Measurements from ENCODE around the gene PNMT. TPM values are rescaled to one million over a fixed set of nuclear protein-coding genes. Genes with fewer than 3 reads are reported as not detected.
A peak's percentile ranks its signal among the peaks of the same experiment; 100 is the strongest.

Gene PNMT
- total RNA-seq, 1 donor from 2014 or later: 3.9 TPM

DNA sequence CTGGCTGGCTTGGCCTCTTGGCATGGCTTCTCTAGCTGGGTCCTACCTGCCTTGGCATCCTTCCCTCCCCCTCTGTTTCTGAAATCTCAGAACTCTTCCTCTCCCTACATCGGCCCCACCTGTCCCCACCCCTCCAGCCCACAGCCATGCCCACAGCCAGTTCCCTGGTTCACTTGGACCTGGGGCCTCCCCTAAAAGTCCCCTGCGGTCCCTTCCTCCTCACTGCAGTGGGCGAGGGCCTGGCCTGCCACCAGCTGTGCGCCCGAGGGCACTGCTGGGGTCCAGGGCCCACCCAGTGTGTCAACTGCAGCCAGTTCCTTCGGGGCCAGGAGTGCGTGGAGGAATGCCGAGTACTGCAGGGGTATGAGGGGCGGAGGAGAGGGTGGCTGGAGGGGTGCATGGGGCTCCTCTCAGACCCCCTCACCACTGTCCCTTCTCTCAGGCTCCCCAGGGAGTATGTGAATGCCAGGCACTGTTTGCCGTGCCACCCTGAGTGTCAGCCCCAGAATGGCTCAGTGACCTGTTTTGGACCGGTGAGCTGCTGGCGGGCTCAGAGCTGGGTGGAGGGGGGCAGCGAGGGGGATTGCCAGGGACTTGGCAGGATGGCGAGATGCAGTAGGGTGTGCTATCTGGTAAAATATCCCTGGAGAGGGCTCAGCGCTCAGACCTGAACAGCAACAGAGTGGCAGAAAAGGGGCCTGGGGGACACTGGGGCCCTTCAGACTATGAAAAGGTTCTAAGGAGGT lies 48.0 kb downstream of the PNMT start:
- peak overlapping the region; percentile 36 for H3K27ac ChIP-seq
- ATAC-seq: peak; percentile 18 to 31

DNA sequence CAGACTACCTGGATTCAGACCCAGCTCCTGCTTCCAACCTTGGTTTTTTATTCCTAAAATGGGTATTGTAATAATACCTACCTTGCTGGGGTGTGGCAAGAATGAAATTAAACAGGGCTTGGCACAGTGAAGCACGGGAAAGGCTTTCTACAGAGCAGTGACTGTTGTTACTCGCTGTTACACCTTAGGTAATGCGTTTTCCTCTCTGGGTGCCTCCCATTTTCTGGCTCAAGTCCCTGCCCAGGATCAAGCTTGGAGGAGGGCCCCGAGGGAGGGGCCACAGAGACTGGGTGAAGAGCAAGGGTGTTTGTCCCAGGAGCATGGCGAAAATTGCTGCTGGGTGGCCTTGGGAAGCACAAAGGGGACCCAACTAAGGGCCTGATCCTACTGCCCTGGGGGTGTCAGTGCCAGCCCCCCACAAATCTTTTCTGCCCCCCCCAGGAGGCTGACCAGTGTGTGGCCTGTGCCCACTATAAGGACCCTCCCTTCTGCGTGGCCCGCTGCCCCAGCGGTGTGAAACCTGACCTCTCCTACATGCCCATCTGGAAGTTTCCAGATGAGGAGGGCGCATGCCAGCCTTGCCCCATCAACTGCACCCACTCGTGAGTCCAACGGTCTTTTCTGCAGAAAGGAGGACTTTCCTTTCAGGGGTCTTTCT lies 48.8 kb downstream of the PNMT start:
- ATAC-seq (peak; percentile 66 to 91), DNase-seq (peak; percentile 54)
- intact Hi-C loops (cut with DNase I): no loop called here
- Histone ChIP-seq H3K36me3 (peaks cover 82% of the 10 kb centered on the region), H3K9me3 (no peaks in the 10 kb centered on the region), H3K27me3 (ENCODE audit: low read depth) (no peaks in the 10 kb centered on the region), H3K4me1 (no peaks in the 10 kb centered on the region), H3K27ac (peak overlapping the region; percentile 36), H3K4me3 (no peak overlapping the region)
- no peak for TF ChIP-seq CTCF (IDR thresholded peaks at IDR 0.05)

More for the DNA sequence above, 48.0 kb downstream of the PNMT start:
- DNase-seq: no peak
- Histone ChIP-seq H3K9me3 (no peaks in the 10 kb centered on the region), H3K4me3 (no peak overlapping the region), H3K4me1 (no peaks in the 10 kb centered on the region), H3K27me3 (ENCODE audit: low read depth) (no peaks in the 10 kb centered on the region), H3K36me3 (peaks cover 82% of the 10 kb centered on the region)
- TF ChIP-seq CTCF (IDR thresholded peaks at IDR 0.05): no peak
- intact Hi-C loops (cut with DNase I): no loop called here

GRCh38 chr17:39717660-39718059 lies 49.4 kb downstream of the PNMT start:
- intact Hi-C loops (cut with DNase I): no loop called here
- Histone ChIP-seq H3K36me3 (peaks cover 82% of the 10 kb centered on the region), H3K27ac (no peak overlapping the region), H3K9me3 (no peaks in the 10 kb centered on the region), H3K4me3 (no peak overlapping the region), H3K27me3 (ENCODE audit: low read depth) (no peaks in the 10 kb centered on the region), H3K4me1 (no peaks in the 10 kb centered on the region)
- no peak for ATAC-seq
- no peak for DNase-seq
- TF ChIP-seq CTCF (IDR thresholded peaks at IDR 0.05): no peak

DNA sequence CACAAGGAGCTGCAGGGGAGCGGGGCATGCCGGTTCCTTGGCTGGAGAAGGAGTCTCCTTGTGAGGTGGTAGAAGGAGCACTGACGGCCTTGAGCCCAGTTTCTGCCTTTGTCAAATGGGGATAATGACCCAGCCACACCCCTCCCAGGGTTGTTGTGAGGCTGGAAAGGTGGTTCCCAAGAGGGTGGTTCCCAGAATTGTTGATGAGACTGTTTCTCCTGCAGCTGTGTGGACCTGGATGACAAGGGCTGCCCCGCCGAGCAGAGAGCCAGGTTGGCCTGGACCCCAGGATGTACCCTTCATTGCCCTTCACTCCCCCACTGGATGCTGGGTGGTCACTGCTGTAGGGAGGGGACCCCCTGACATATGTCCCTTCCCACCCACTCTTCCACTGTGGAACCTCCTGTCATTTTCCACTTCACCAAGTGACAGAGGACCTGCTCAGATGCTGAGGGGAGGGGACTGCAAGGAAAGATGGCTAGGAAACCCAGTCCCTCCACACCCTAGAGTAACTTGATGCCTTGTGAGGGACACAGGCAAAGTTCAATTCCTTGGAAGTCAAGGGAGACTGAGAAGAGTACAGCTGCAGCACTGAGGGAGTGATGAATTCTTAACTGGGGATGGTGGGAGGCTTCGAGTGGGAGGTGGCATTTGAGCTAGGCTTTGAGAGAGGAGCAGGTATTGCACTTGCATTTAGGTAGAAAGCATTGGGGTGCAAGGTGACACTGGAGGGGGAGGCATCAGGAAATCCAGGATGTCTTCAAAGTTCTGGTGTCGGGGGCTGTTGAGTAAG lies 51.5 kb downstream of the PNMT start:
- intact Hi-C loops (cut with DNase I): no loop called here
- H3K36me3 ChIP-seq: peaks cover 77% of the 10 kb centered on the region

More for the DNA sequence above, 51.5 kb downstream of the PNMT start:
- no peak for TF ChIP-seq CTCF (IDR thresholded peaks at IDR 0.05)
- H3K27ac ChIP-seq: no peak overlapping the region
- no peaks in the 10 kb centered on the region for H3K9me3 ChIP-seq
- no peaks in the 10 kb centered on the region for H3K27me3 ChIP-seq (ENCODE audit: low read depth)
- ATAC-seq (no peak), DNase-seq (no peak)
- H3K4me3 ChIP-seq: no peak overlapping the region
- H3K4me1 ChIP-seq: no peaks in the 10 kb centered on the region

Other genes starting within 250 kb of the PNMT start
- gene MED1, start 217.2 kb upstream of the PNMT start, total RNA-seq: 33.6 TPM
- 53.7 TPM for gene CDK12, start 207.0 kb upstream of the PNMT start, total RNA-seq
- not detected for gene NEUROD2, start 60.5 kb upstream of the PNMT start, total RNA-seq
- gene PPP1R1B, start 41.5 kb upstream of the PNMT start, total RNA-seq: 23.9 TPM
- gene STARD3, start 31.3 kb upstream of the PNMT start, total RNA-seq: 76.6 TPM
- 3.7 TPM for gene TCAP, start 3.1 kb upstream of the PNMT start, total RNA-seq
- 20.7 TPM for gene PGAP3, start 19.6 kb downstream of the PNMT start, total RNA-seq
- 96.1 TPM for gene ERBB2, start 31.6 kb downstream of the PNMT start, total RNA-seq
- gene MIEN1, start 62.1 kb downstream of the PNMT start, total RNA-seq: 46.4 TPM
- gene GRB7, start 69.5 kb downstream of the PNMT start, total RNA-seq: 34.5 TPM
- 7.1 TPM for gene IKZF3, start 195.9 kb downstream of the PNMT start, total RNA-seq
- not detected for gene ZPBP2, start 199.7 kb downstream of the PNMT start, total RNA-seq